ENCODE results near the gene KDM4F. TPM values are rescaled to one million over a fixed set of nuclear protein-coding genes. Genes with fewer than 3 reads are reported as not detected.
A peak's percentile ranks its signal among the peaks of the same experiment; 100 is the strongest.
"Not testable (repeated sequence)": the region's sequence is repeated elsewhere in the genome, so short reads cannot be mapped to it uniquely, and the experiment has no call there.

The KDM4F gene
- not detected for total RNA-seq
- long read RNA-seq = 0 reads

- ATAC-seq; DNase-seq (ENCODE audit: missing footprints); intact Hi-C loops (cut with DNase I): not testable (repeated sequence)
Observed at GRCh38 chr11:95049122-95049521, at the start of gene KDM4F. TSS of gene KDM4F (plus strand) at chr11:95049422.

- no peak for ATAC-seq
- DNase-seq (ENCODE audit: missing footprints) = no peak
- intact Hi-C loops (cut with DNase I) = no loop called here
Observed at GRCh38 chr11:95003716-95004115, 45.5 kb upstream of the KDM4F start.

GRCh38 chr11:95005642-95006041 lies 43.6 kb upstream of the KDM4F start:
- no peak for ATAC-seq
- no peak for DNase-seq (ENCODE audit: missing footprints)
- intact Hi-C loops (cut with DNase I) = no loop called here

- ATAC-seq = no peak
- DNase-seq (ENCODE audit: missing footprints) = no peak
- intact Hi-C loops (cut with DNase I) = no loop called here
Observed at GRCh38 chr11:95011376-95011775, 37.8 kb upstream of the KDM4F start.

GRCh38 chr11:95014184-95014821 lies 34.9 kb upstream of the KDM4F start:
- DNase-seq (ENCODE audit: missing footprints) (no peak), ATAC-seq (no peak)
- intact Hi-C loops (cut with DNase I) = no loop called here

- intact Hi-C loops (cut with DNase I) = no loop called here
- ATAC-seq (no peak), DNase-seq (ENCODE audit: missing footprints) (no peak)
Observed at GRCh38 chr11:95016139-95016538, 33.1 kb upstream of the KDM4F start.

- ATAC-seq; intact Hi-C loops (cut with DNase I); DNase-seq (ENCODE audit: missing footprints): not testable (repeated sequence)
Observed at GRCh38 chr11:95021468-95021867, 27.8 kb upstream of the KDM4F start.

GRCh38 chr11:95024958-95025357 lies 24.3 kb upstream of the KDM4F start, which contains the start of gene KDM4E:
TSS of gene KDM4E (plus strand) at chr11:95025258. CDS start at chr11:95025558, 300 bp downstream.
- ATAC-seq = no peak
- DNase-seq (ENCODE audit: missing footprints) = no peak
- intact Hi-C loops (cut with DNase I) = no loop called here

- intact Hi-C loops (cut with DNase I); DNase-seq (ENCODE audit: missing footprints); ATAC-seq: not testable (repeated sequence)
Observed at GRCh38 chr11:95025594-95025993, 23.6 kb upstream of the KDM4F start.

- DNase-seq (ENCODE audit: missing footprints) (no peak), ATAC-seq (no peak)
- intact Hi-C loops (cut with DNase I) = no loop called here
Observed at GRCh38 chr11:95028357-95028756, 20.9 kb upstream of the KDM4F start.

GRCh38 chr11:95033051-95033450 lies 16.2 kb upstream of the KDM4F start:
- intact Hi-C loops (cut with DNase I) = no loop called here
- no peak for DNase-seq (ENCODE audit: missing footprints)
- ATAC-seq = no peak

GRCh38 chr11:95035316-95035715 lies 13.9 kb upstream of the KDM4F start:
- no peak for ATAC-seq
- intact Hi-C loops (cut with DNase I) = no loop called here
- DNase-seq (ENCODE audit: missing footprints) = no peak

GRCh38 chr11:95037356-95038035 lies 11.7 kb upstream of the KDM4F start:
- ATAC-seq = peak; percentile 59
- intact Hi-C loops (cut with DNase I); DNase-seq (ENCODE audit: missing footprints): not testable (repeated sequence)

GRCh38 chr11:95042239-95042638 lies 7.0 kb upstream of the KDM4F start:
- no peak for ATAC-seq
- DNase-seq (ENCODE audit: missing footprints) = no peak
- intact Hi-C loops (cut with DNase I) = no loop called here

- DNase-seq (ENCODE audit: missing footprints) (no peak), ATAC-seq (no peak)
- intact Hi-C loops (cut with DNase I) = no loop called here
Observed at GRCh38 chr11:95042906-95043305, 6.3 kb upstream of the KDM4F start.

- ATAC-seq = no peak
- DNase-seq (ENCODE audit: missing footprints) = no peak
- intact Hi-C loops (cut with DNase I) = no loop called here
Observed at GRCh38 chr11:95044010-95044409, 5.2 kb upstream of the KDM4F start.

- DNase-seq (ENCODE audit: missing footprints) = no peak
- no peak for ATAC-seq
- intact Hi-C loops (cut with DNase I) = no loop called here
Observed at GRCh38 chr11:95045812-95046211, 3.4 kb upstream of the KDM4F start.

GRCh38 chr11:95050595-95051202 lies 1.5 kb downstream of the KDM4F start:
- DNase-seq (ENCODE audit: missing footprints) (no peak), ATAC-seq (no peak)
- intact Hi-C loops (cut with DNase I) = no loop called here

- DNase-seq (ENCODE audit: missing footprints) (no peak), ATAC-seq (no peak)
- intact Hi-C loops (cut with DNase I) = no loop called here
Observed at GRCh38 chr11:95054356-95054755, 5.1 kb downstream of the KDM4F start.

- intact Hi-C loops (cut with DNase I) = no loop called here
- ATAC-seq (no peak), DNase-seq (ENCODE audit: missing footprints) (no peak)
Observed at GRCh38 chr11:95055283-95055897, 6.2 kb downstream of the KDM4F start.

All from Right ventricle myocardium inferior (tissue), 1 donor.